DMS153 (cell line): ENCODE data around the gene OVCA2.
A peak's percentile ranks its signal among the peaks of the same experiment; 100 is the strongest.

ENCODE experiments used
- DNase-seq: peaks from one replicate; lab custom pipeline; 2025; lab: John Stamatoyannopoulos, UW

OVCA2 gene

GRCh38 chr17:2013994-2014317 lies 27.9 kb upstream of the OVCA2 start:
- DNase-seq = no peak

- DNase-seq = no peak
Observed at GRCh38 chr17:2015314-2015713, 26.5 kb upstream of the OVCA2 start.

GRCh38 chr17:2016494-2016893 lies 25.3 kb upstream of the OVCA2 start:
- DNase-seq = no peak

GRCh38 chr17:2017274-2017941 lies 24.4 kb upstream of the OVCA2 start:
- no peak for DNase-seq

GRCh38 chr17:2018716-2019510 lies 22.9 kb upstream of the OVCA2 start:
- peak; percentile 7 for DNase-seq

- no peak for DNase-seq
Observed at GRCh38 chr17:2019723-2020122, 22.1 kb upstream of the OVCA2 start.

- DNase-seq = no peak
Observed at GRCh38 chr17:2020721-2021120, 21.1 kb upstream of the OVCA2 start.

GRCh38 chr17:2022647-2023240 lies 19.1 kb upstream of the OVCA2 start:
- no peak for DNase-seq

- no peak for DNase-seq
Observed at GRCh38 chr17:2023256-2023655, 18.6 kb upstream of the OVCA2 start.

- no peak for DNase-seq
Observed at GRCh38 chr17:2023692-2024571, 17.9 kb upstream of the OVCA2 start.

GRCh38 chr17:2024572-2025219 lies 17.1 kb upstream of the OVCA2 start:
- DNase-seq = no peak

GRCh38 chr17:2025220-2025621 lies 16.6 kb upstream of the OVCA2 start, which contains the start of gene RTN4RL1:
TSS of gene RTN4RL1 (minus strand) at chr17:2025334. CDS start at chr17:2024865, 469 bp downstream.
- DNase-seq = no peak

- DNase-seq = no peak
Observed at GRCh38 chr17:2025622-2026309, 16.1 kb upstream of the OVCA2 start.

- DNase-seq = no peak
Observed at GRCh38 chr17:2027528-2028233, 14.1 kb upstream of the OVCA2 start.

GRCh38 chr17:2028234-2028614 lies 13.6 kb upstream of the OVCA2 start:
- no peak for DNase-seq

GRCh38 chr17:2028737-2029136 lies 13.1 kb upstream of the OVCA2 start:
- DNase-seq = no peak

GRCh38 chr17:2029911-2030778 lies 11.7 kb upstream of the OVCA2 start, which contains the start of gene DPH1:
TSS of gene DPH1 (plus strand) at chr17:2030153. CDS start at chr17:2030170, 17 bp downstream.
- DNase-seq = peak; percentile 66

- no peak for DNase-seq
Observed at GRCh38 chr17:2030779-2031163, 11.1 kb upstream of the OVCA2 start.

- no peak for DNase-seq
Observed at GRCh38 chr17:2033153-2033552, 8.7 kb upstream of the OVCA2 start.
